Measurements from ENCODE around the gene TCF19.

TCF19 gene

GRCh38 chr6:31122791-31123706, 35.3 kb upstream of the TCF19 start:
- Mint-ChIP-seq H3K4me1 (peaks cover 3% of the 10 kb centered on the region), H3K36me3 (no peaks in the 10 kb centered on the region), H3K9me3 (no peaks in the 10 kb centered on the region), H3K4me3 (no peak overlapping the region), H3K27me3 (no peaks in the 10 kb centered on the region), H3K27ac (no peak overlapping the region)

- H3K27me3 Mint-ChIP-seq, result no peaks in the 10 kb centered on the region
- H3K36me3 Mint-ChIP-seq, result no peaks in the 10 kb centered on the region
- H3K27ac Mint-ChIP-seq, result no peak overlapping the region
- no peak overlapping the region for H3K4me3 Mint-ChIP-seq
- H3K4me1 Mint-ChIP-seq, result peaks cover 6% of the 10 kb centered on the region
- no peaks in the 10 kb centered on the region for H3K9me3 Mint-ChIP-seq
These were observed 33.2 kb upstream of the TCF19 start for GRCh38 chr6:31125162-31125561.

- Mint-ChIP-seq H3K4me1 (peaks cover 6% of the 10 kb centered on the region), H3K9me3 (no peaks in the 10 kb centered on the region), H3K36me3 (no peaks in the 10 kb centered on the region), H3K4me3 (no peak overlapping the region), H3K27me3 (no peaks in the 10 kb centered on the region), H3K27ac (no peak overlapping the region)
These were observed 32.6 kb upstream of the TCF19 start for GRCh38 chr6:31125586-31126363.

GRCh38 chr6:31126396-31127175, 31.8 kb upstream of the TCF19 start:
- H3K4me3 Mint-ChIP-seq, result no peak overlapping the region
- H3K36me3 Mint-ChIP-seq, result no peaks in the 10 kb centered on the region
- no peaks in the 10 kb centered on the region for H3K9me3 Mint-ChIP-seq
- no peak overlapping the region for H3K27ac Mint-ChIP-seq
- H3K27me3 Mint-ChIP-seq, result no peaks in the 10 kb centered on the region
- peaks cover 6% of the 10 kb centered on the region for H3K4me1 Mint-ChIP-seq

- H3K27ac Mint-ChIP-seq, result no peak overlapping the region
- no peaks in the 10 kb centered on the region for H3K36me3 Mint-ChIP-seq
- peaks cover 6% of the 10 kb centered on the region for H3K4me1 Mint-ChIP-seq
- no peaks in the 10 kb centered on the region for H3K9me3 Mint-ChIP-seq
- H3K4me3 Mint-ChIP-seq, result no peak overlapping the region
- H3K27me3 Mint-ChIP-seq, result no peaks in the 10 kb centered on the region
These were observed 30.2 kb upstream of the TCF19 start for GRCh38 chr6:31128093-31128676.

- no peak overlapping the region for H3K4me3 Mint-ChIP-seq
- peaks cover 6% of the 10 kb centered on the region for H3K4me1 Mint-ChIP-seq
- H3K27me3 Mint-ChIP-seq, result no peaks in the 10 kb centered on the region
- no peaks in the 10 kb centered on the region for H3K9me3 Mint-ChIP-seq
- no peaks in the 10 kb centered on the region for H3K36me3 Mint-ChIP-seq
- no peak overlapping the region for H3K27ac Mint-ChIP-seq
These were observed 29.3 kb upstream of the TCF19 start for GRCh38 chr6:31129130-31129529.

- Mint-ChIP-seq H3K9me3 (no peaks in the 10 kb centered on the region), H3K4me3 (no peak overlapping the region), H3K27ac (no peak overlapping the region), H3K4me1 (peaks cover 6% of the 10 kb centered on the region), H3K36me3 (no peaks in the 10 kb centered on the region), H3K27me3 (no peaks in the 10 kb centered on the region)
These were observed 27.6 kb upstream of the TCF19 start for GRCh38 chr6:31130751-31131150.

- Mint-ChIP-seq H3K4me3 (no peak overlapping the region), H3K4me1 (peaks cover 6% of the 10 kb centered on the region), H3K9me3 (no peaks in the 10 kb centered on the region), H3K27me3 (no peaks in the 10 kb centered on the region), H3K27ac (no peak overlapping the region), H3K36me3 (no peaks in the 10 kb centered on the region)
These were observed 26.8 kb upstream of the TCF19 start for GRCh38 chr6:31131595-31131994.

GRCh38 chr6:31132806-31133205, 25.6 kb upstream of the TCF19 start:
- Mint-ChIP-seq H3K4me1 (peaks cover 11% of the 10 kb centered on the region), H3K9me3 (no peaks in the 10 kb centered on the region), H3K27me3 (no peaks in the 10 kb centered on the region), H3K36me3 (no peaks in the 10 kb centered on the region), H3K27ac (no peak overlapping the region), H3K4me3 (no peak overlapping the region)

- H3K4me3 Mint-ChIP-seq, result no peak overlapping the region
- H3K27me3 Mint-ChIP-seq, result no peaks in the 10 kb centered on the region
- H3K9me3 Mint-ChIP-seq, result no peaks in the 10 kb centered on the region
- H3K27ac Mint-ChIP-seq, result no peak overlapping the region
- H3K4me1 Mint-ChIP-seq, result peaks cover 9% of the 10 kb centered on the region
- H3K36me3 Mint-ChIP-seq, result no peaks in the 10 kb centered on the region
These were observed 22.7 kb upstream of the TCF19 start for GRCh38 chr6:31135710-31136109.

GRCh38 chr6:31138982-31139381, 19.4 kb upstream of the TCF19 start, which contains the start of gene PSORS1C2:
Gene PSORS1C2, minus strand, starts transcription at chr6:31139066. Its CDS starts 40 bp downstream, at chr6:31139026.
- Mint-ChIP-seq H3K27me3 (no peaks in the 10 kb centered on the region), H3K4me3 (no peak within 1 kb of the TSS), H3K36me3 (peaks cover 3% of the 10 kb centered on the region), H3K9me3 (no peaks in the 10 kb centered on the region), H3K4me1 (peaks cover 9% of the 10 kb centered on the region), H3K27ac (no peak within 1 kb of the TSS)

- Mint-ChIP-seq H3K27ac (no peak overlapping the region), H3K4me1 (peaks cover 9% of the 10 kb centered on the region)
These were observed 18.8 kb upstream of the TCF19 start for GRCh38 chr6:31139599-31139998.

GRCh38 chr6:31140643-31141042, 17.7 kb upstream of the TCF19 start:
- Mint-ChIP-seq H3K36me3 (peaks cover 3% of the 10 kb centered on the region), H3K4me1 (peaks cover 9% of the 10 kb centered on the region), H3K9me3 (no peaks in the 10 kb centered on the region), H3K4me3 (no peak overlapping the region), H3K27me3 (no peaks in the 10 kb centered on the region), H3K27ac (no peak overlapping the region)

More at GRCh38 chr6:31139599-31139998, 18.8 kb upstream of the TCF19 start:
- peaks cover 3% of the 10 kb centered on the region for H3K36me3 Mint-ChIP-seq
- no peaks in the 10 kb centered on the region for H3K27me3 Mint-ChIP-seq
- H3K9me3 Mint-ChIP-seq, result no peaks in the 10 kb centered on the region
- no peak overlapping the region for H3K4me3 Mint-ChIP-seq

- peaks cover 8% of the 10 kb centered on the region for H3K4me1 Mint-ChIP-seq
- peaks cover 3% of the 10 kb centered on the region for H3K36me3 Mint-ChIP-seq
- H3K27me3 Mint-ChIP-seq, result no peaks in the 10 kb centered on the region
- no peak overlapping the region for H3K4me3 Mint-ChIP-seq
- H3K27ac Mint-ChIP-seq, result no peak overlapping the region
- no peaks in the 10 kb centered on the region for H3K9me3 Mint-ChIP-seq
These were observed 16.0 kb upstream of the TCF19 start for GRCh38 chr6:31142361-31142761.

- Mint-ChIP-seq H3K36me3 (peaks cover 3% of the 10 kb centered on the region), H3K27me3 (no peaks in the 10 kb centered on the region), H3K4me3 (no peak overlapping the region), H3K4me1 (peaks cover 4% of the 10 kb centered on the region), H3K9me3 (no peaks in the 10 kb centered on the region), H3K27ac (peak overlapping the region; percentile 76)
These were observed 15.2 kb upstream of the TCF19 start for GRCh38 chr6:31143148-31143547.

All from activated naive CD4-positive, alpha-beta T cell treated with anti-CD3 and anti-CD28 coated beads, Interleukin-2, amount 50 U/mL, for 24 hours (primary cell).